Right lobe of liver (tissue), 6 donors: Measurements from ENCODE around the gene PRR29. TPM values are rescaled to one million over a fixed set of nuclear protein-coding genes. Genes with fewer than 3 reads are reported as not detected.

Experiments
- ATAC-seq, 4 donors: fragments of 200-7000 bp; cut with Tn5 transposase; one replicate each; pipeline ENCODE4 v1.9.1; 2020; ENCODE audit warnings: mild to moderate bottlenecking in 4 of 4, moderate library complexity in 4 of 4
- DNase-seq, 3 donors: peaks; one replicate each; pipeline ENCODE4 v3.0.0-alpha.2; 2020
- H3K27ac ChIP-seq, 3 donors: fragments of 200-600 bp; one replicate each; pipeline ENCODE4 v1.8.0; 2022
- H3K27me3 ChIP-seq, 2 donors: fragments of 200-600 bp; one replicate each; pipeline ENCODE4 v1.8.0; 2022
- H3K36me3 ChIP-seq, 4 donors: fragments of 200-600 bp; sonication (generic) in 1 of 4; one replicate each; pipeline versions ENCODE4 v1.5.1 to v1.8.0; 2017 to 2022; ENCODE audit warnings: control low read depth in 1 of 4
- H3K4me1 ChIP-seq, 4 donors: fragments of 200-600 bp; sonication (generic) in 1 of 4; one replicate each; pipeline versions ENCODE4 v1.5.1 to v1.8.0; 2017 to 2022; ENCODE audit warnings: control low read depth in 1 of 4
- H3K4me3 ChIP-seq, 3 donors: fragments of 200-600 bp; one replicate each; pipeline ENCODE4 v1.8.0; 2022
- H3K9me3 ChIP-seq, 4 donors: fragments of 200-600 bp; sonication (generic) in 1 of 4; one replicate each; pipeline versions ENCODE4 v1.5.1 to v1.8.0; 2017 to 2022; ENCODE audit warnings: control low read depth in 1 of 4
- CTCF ChIP-seq, 4 donors: fragments of 200-600 bp in 3 of 4; fragments of 450-650 bp in 1 of 4; IDR thresholded peaks; one replicate each; pipeline versions ENCODE4 v1.5.1 to v1.8.0; 2016 to 2022; ENCODE audit warnings: antibody characterized with exemption in 4 of 4, mild to moderate bottlenecking in 2 of 4
- POLR2A ChIP-seq: fragments of 450-650 bp; IDR thresholded peaks from one replicate; pipeline ENCODE4 v1.6.1; 2017; ENCODE audit warnings: antibody characterized with exemption, mild to moderate bottlenecking
- WGBS: methylation state at CpG from one replicate; pipeline ENCODE4 v1.1.6; 2018; ENCODE audit warnings: low coverage, low lambda C conversion rate; ENCODE audit not compliant: insufficient coverage; ENCODE audit errors: missing lambda C conversion rate; 5-methylcytosine and 5-hydroxymethylcytosine counted together
- intact Hi-C, 2 donors: fragments of 100-400 bp; cut with DNase I; formaldehyde crosslinking; loops; one replicate each; pipeline versions ENCODE4 v1.11.2 to v1.14.1; 2022
- total RNA-seq, 6 experiments: library from RNA; depleted of rRNA in 2 of 6; stranded (reverse); fragments of >200 nt in 2 of 6; fragmentation: NEBNext Ultra II Directional in 3 of 6; extraction: Animal tissue kit (Norgen Biotek cat#: 25700) in 3 of 6; gene quantifications; one replicate each; pipeline versions ENCODE4 v1.1.0 to v1.2.4, GENCODE V29; 2016 to 2023
- donor health status: DM: no; HTN: yes; CAD: no.
- donor health status: DM: no; HTN: no; CAD: no.
- donor health status: DM: no; HTN: no; CAD: no.
- donor health status: DM: no; HTN: yes; CAD: no.
- donor health status: DM: no; HTN: yes; CAD: no.

The PRR29 gene
- total RNA-seq, 6 experiments from 2014 or later, result 0.07 to 0.33 (median 0.12) TPM; not detected in 3

DNA sequence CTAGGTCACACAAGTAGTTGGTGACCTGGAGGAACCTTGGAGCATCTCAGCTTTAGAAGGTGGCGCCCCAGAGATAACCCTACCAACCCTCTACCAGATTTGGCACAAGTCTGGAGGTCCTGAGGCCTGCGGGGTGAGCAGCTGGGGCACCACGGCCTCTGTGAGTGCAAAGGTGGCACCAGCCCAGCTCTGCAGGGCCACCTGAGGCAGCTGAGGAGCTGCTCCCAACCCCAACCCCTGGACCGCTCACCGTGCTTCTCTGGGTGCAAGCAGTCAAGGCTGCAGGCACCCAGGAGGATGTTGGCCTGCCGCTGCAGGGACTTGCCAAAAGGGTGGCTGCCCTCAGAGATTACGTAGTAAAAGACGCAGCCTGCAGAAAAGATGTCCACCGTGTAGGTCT, 50.7 kb downstream of the PRR29 start:
- intact Hi-C loops, result loop anchor here in 1 of 2 donors (10.0 kb wide), 1 partner anchor 226 kb away; no protein-coding TSS in a partner anchor
- H3K27ac ChIP-seq, result no peak overlapping the region
- peak in 1 of 3 donors; percentile 29 for DNase-seq
- no peaks in the 10 kb centered on the region for H3K9me3 ChIP-seq
- H3K36me3 ChIP-seq, result peaks cover 16 to 100% (median 61%) of the 10 kb centered on the region in 4 donors
- no peak for TF ChIP-seq POLR2A
- no peak for TF ChIP-seq CTCF (IDR thresholded peaks at IDR 0.05)
- WGBS, result 89% methylated on average over 3 of the region's 9 CpGs
- H3K4me3 ChIP-seq, result no peak overlapping the region
- H3K4me1 ChIP-seq, result no peaks in the 10 kb centered on the region
- H3K27me3 ChIP-seq, result no peaks in the 10 kb centered on the region
- peak in 2 of 4 donors; percentile 9 to 24 for ATAC-seq

GRCh38 chr17:64051153-64051552, 53.0 kb downstream of the PRR29 start:
- H3K27ac ChIP-seq, result no peak overlapping the region
- H3K4me3 ChIP-seq, result no peak overlapping the region
- intact Hi-C loops, result no loop called here
- H3K36me3 ChIP-seq, result peaks cover 6 to 100% (median 61%) of the 10 kb centered on the region in 4 donors
- 41% methylated on average over 1 of the region's 1 CpG for WGBS
- TF ChIP-seq POLR2A, result no peak
- no peak for TF ChIP-seq CTCF (IDR thresholded peaks at IDR 0.05)
- H3K9me3 ChIP-seq, result no peaks in the 10 kb centered on the region
- DNase-seq, result no peak
- no peaks in the 10 kb centered on the region for H3K27me3 ChIP-seq
- ATAC-seq, result peak in 3 of 4 donors; percentile 41 to 53 (median 44)
- H3K4me1 ChIP-seq, result no peaks in the 10 kb centered on the region

DNA sequence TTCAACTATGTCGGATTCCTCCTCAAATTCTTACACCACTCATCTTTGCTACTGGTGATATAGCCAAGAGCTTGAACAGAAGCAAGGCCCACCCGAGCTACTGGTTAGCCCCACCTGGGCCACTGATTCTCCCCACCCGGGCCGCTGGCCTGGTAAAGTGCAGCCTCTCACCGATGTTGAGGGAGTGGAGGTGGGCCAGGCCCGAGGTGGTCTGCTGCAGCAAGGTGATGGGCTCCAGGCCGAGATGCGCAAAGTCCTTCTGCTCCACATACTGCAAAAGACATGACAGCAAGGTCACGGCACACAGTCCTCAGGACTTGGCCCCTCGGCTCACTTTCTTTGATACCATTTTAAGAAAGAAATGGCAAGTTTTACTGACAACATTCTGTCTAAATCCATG, 55.0 kb downstream of the PRR29 start:
- WGBS, result 90% methylated on average over 10 of the region's 10 CpGs
- no peak for ATAC-seq
- Histone ChIP-seq H3K9me3 (no peaks in the 10 kb centered on the region), H3K4me3 (no peak overlapping the region), H3K36me3 (peaks cover 6 to 97% (median 59%) of the 10 kb centered on the region in 4 donors), H3K27ac (no peak overlapping the region), H3K4me1 (peaks cover 0 to 14% (median 0%) of the 10 kb centered on the region in 4 donors), H3K27me3 (no peaks in the 10 kb centered on the region)
- no peak for DNase-seq
- no peak for TF ChIP-seq CTCF (IDR thresholded peaks at IDR 0.05)
- no peak for TF ChIP-seq POLR2A
- intact Hi-C loops, result no loop called here

Other genes with a start within 250 kb of the PRR29 start
- gene CCDC47, start 224.8 kb upstream of the PRR29 start, total RNA-seq, result 10 to 100 TPM; 45.7 to 69.9 (median 63.6) TPM
- gene DDX42, start 224.2 kb upstream of the PRR29 start, total RNA-seq, result 10 to 100 TPM; 28.5 to 45.2 (median 36.2) TPM
- 10 to 100 TPM; 52.7 to 70.9 (median 66.5) TPM for gene PSMC5, start 170.9 kb upstream of the PRR29 start, total RNA-seq
- 10 to 100 TPM; 12.9 to 25.9 (median 19.0) TPM for gene FTSJ3, start 170.7 kb upstream of the PRR29 start, total RNA-seq
- gene SMARCD2, start 155.7 kb upstream of the PRR29 start, total RNA-seq, result 10 to 100 TPM; 23.8 to 94.5 (median 59.5) TPM
- not detected for gene CSH2, start 124.7 kb upstream of the PRR29 start, total RNA-seq
- gene GH2, start 116.4 kb upstream of the PRR29 start, total RNA-seq, result not detected
- gene CSH1, start 101.8 kb upstream of the PRR29 start, total RNA-seq, result not detected
- not detected for gene CSHL1, start 87.1 kb upstream of the PRR29 start, total RNA-seq
- gene GH1, start 79.5 kb upstream of the PRR29 start, total RNA-seq, result not detected
- 1 to 10 TPM in 2 of 6 experiments, under 1 TPM in 4; 0.62 to 2.2 (median 0.92) TPM for gene CD79B, start 66.0 kb upstream of the PRR29 start, total RNA-seq
- gene SCN4A, start 25.4 kb upstream of the PRR29 start, total RNA-seq, result 1 to 10 TPM in 1 of 6 experiments, under 1 TPM in 5; 0.10 to 1.4 (median 0.20) TPM
- gene ICAM2, start 22.3 kb downstream of the PRR29 start, total RNA-seq, result 10 to 100 TPM in 3 of 6 experiments, 1 to 10 TPM in 3; 5.5 to 16.1 (median 8.6) TPM
- 10 to 100 TPM; 22.7 to 47.6 (median 28.7) TPM for gene ERN1, start 131.8 kb downstream of the PRR29 start, total RNA-seq